HEK293 (cell line): ENCODE measurements around the gene TGIF1.

Experiments used
- CTCF ChIA-PET: fragments of 350-600 bp; formaldehyde crosslinking; extraction: SDS; loops from one replicate; lab custom pipeline; 2021; ENCODE audit warnings: antibody characterized with exemption; lab: Yijun Ruan, JAX
- POLR2A ChIA-PET: fragments of 300-600 bp; formaldehyde crosslinking; extraction: SDS; loops from one replicate; lab custom pipeline; 2020; ENCODE audit warnings: antibody characterized with exemption, inconsistent platforms; lab: Yijun Ruan, JAX
- H3K27ac ChIP-seq: fragments of 200-500 bp; sonication (Bioruptor generic); 2 replicates; pipeline ENCODE4 v1.5.1; 2014; ENCODE audit warnings: low read depth, low read length, control low read depth, inconsistent platforms; ENCODE audit errors: extremely low read depth
- H3K36me3 ChIP-seq, 2 experiments: fragments of 200-500 bp in 1 of 2; sonication (Bioruptor generic) in 1 of 2; 1 replicate in 1 of 2; 2 replicates in 1 of 2; pipeline ENCODE4 v1.5.1; 2014 to 2017; ENCODE audit warnings: inconsistent platforms in 2 of 2, low read length in 2 of 2; ENCODE audit not compliant: control insufficient read depth in 2 of 2, insufficient read depth in 1 of 2
- H3K4me1 ChIP-seq: fragments of 200-500 bp; sonication (Bioruptor generic); 2 replicates; pipeline ENCODE4 v1.5.1; 2014; ENCODE audit warnings: mild to moderate bottlenecking, low read length, inconsistent platforms; ENCODE audit not compliant: control insufficient read depth, insufficient read depth
- H3K4me3 ChIP-seq: 2 replicates; pipeline ENCODE4 v1.5.1; 2011; ENCODE audit warnings: low read depth, mild to moderate bottlenecking, control low read depth, low read length, moderate library complexity
- H3K9me3 ChIP-seq: fragments of 200-500 bp; sonication (Bioruptor generic); 2 replicates; pipeline ENCODE4 v1.5.1; 2014; ENCODE audit warnings: low read depth, low read length, inconsistent platforms; ENCODE audit not compliant: control insufficient read depth, insufficient read depth
- KLF16 ChIP-seq: fragments of 450-650 bp; formaldehyde crosslinking; IDR thresholded peaks from 2 replicates; pipeline ENCODE4 v1.5.1; 2017; ENCODE audit warnings: missing biosample characterization, missing genetic modification characterization
- OVOL3 ChIP-seq: fragments of 450-650 bp; formaldehyde crosslinking; IDR thresholded peaks from 2 replicates; pipeline ENCODE4 v1.5.1; 2016; ENCODE audit warnings: missing biosample characterization, missing genetic modification characterization
- YY2 ChIP-seq: fragments of 450-650 bp; formaldehyde crosslinking; IDR thresholded peaks from 2 replicates; pipeline ENCODE4 v1.5.1; 2016; ENCODE audit warnings: missing biosample characterization, missing genetic modification characterization
- ZNF112 ChIP-seq: fragments of 450-650 bp; formaldehyde crosslinking; IDR thresholded peaks from 2 replicates; pipeline ENCODE4 v1.5.0; 2017; ENCODE audit warnings: missing biosample characterization, missing genetic modification characterization
- ZNF133 ChIP-seq: fragments of 450-650 bp; formaldehyde crosslinking; IDR thresholded peaks from 2 replicates; pipeline ENCODE4 v1.5.1; 2016; ENCODE audit warnings: missing biosample characterization, missing genetic modification characterization
- ZNF155 ChIP-seq: fragments of 450-650 bp; formaldehyde crosslinking; IDR thresholded peaks from 2 replicates; pipeline ENCODE4 v1.5.1; 2016; ENCODE audit warnings: missing biosample characterization, missing genetic modification characterization
- ZNF335 ChIP-seq: fragments of 450-650 bp; formaldehyde crosslinking; conservative IDR thresholded peaks from 2 replicates; pipeline ENCODE4 v1.5.1; 2016; ENCODE audit warnings: missing biosample characterization, missing genetic modification characterization
- ZNF350 ChIP-seq: fragments of 450-650 bp; formaldehyde crosslinking; IDR thresholded peaks from 2 replicates; pipeline ENCODE4 v1.5.0; 2017; ENCODE audit warnings: missing biosample characterization, mild to moderate bottlenecking, missing genetic modification characterization
- ZNF354C ChIP-seq: fragments of 450-650 bp; formaldehyde crosslinking; IDR thresholded peaks from 2 replicates; pipeline ENCODE4 v1.5.1; 2016; ENCODE audit warnings: missing biosample characterization, missing genetic modification characterization, low read depth, borderline replicate concordance
- ZNF433 ChIP-seq: fragments of 450-650 bp; formaldehyde crosslinking; IDR thresholded peaks from 2 replicates; pipeline ENCODE4 v1.5.1; 2016; ENCODE audit warnings: missing biosample characterization, missing genetic modification characterization, low read depth
- ZNF48 ChIP-seq: fragments of 450-650 bp; formaldehyde crosslinking; IDR thresholded peaks from 2 replicates; pipeline ENCODE4 v1.5.1; 2016; ENCODE audit warnings: missing biosample characterization, missing genetic modification characterization
- ZNF501 ChIP-seq: fragments of 450-650 bp; formaldehyde crosslinking; IDR thresholded peaks from 2 replicates; pipeline ENCODE4 v1.5.1; 2016; ENCODE audit warnings: missing biosample characterization, missing genetic modification characterization
- ZNF555 ChIP-seq: fragments of 450-650 bp; formaldehyde crosslinking; conservative IDR thresholded peaks from 2 replicates; pipeline ENCODE4 v1.5.1; 2017; ENCODE audit warnings: missing biosample characterization, mild to moderate bottlenecking, missing genetic modification characterization, inconsistent platforms
- ZNF677 ChIP-seq: fragments of 450-650 bp; IDR thresholded peaks from 2 replicates; pipeline ENCODE4 v1.5.0; 2018; ENCODE audit warnings: missing biosample characterization, mild to moderate bottlenecking, missing genetic modification characterization, moderate library complexity
- ZNF707 ChIP-seq: fragments of 450-650 bp; formaldehyde crosslinking; IDR thresholded peaks from 2 replicates; pipeline ENCODE4 v1.5.1; 2016; ENCODE audit warnings: missing biosample characterization, missing genetic modification characterization
- ZXDB ChIP-seq: fragments of 450-650 bp; formaldehyde crosslinking; IDR thresholded peaks from 2 replicates; pipeline ENCODE4 v1.5.1; 2016; ENCODE audit warnings: missing biosample characterization, missing genetic modification characterization
- TF ChIP-seq, protein P1 (sequence below): fragments of 450-650 bp; formaldehyde crosslinking; IDR thresholded peaks from 2 replicates; pipeline ENCODE4 v1.5.1; 2016; ENCODE audit warnings: missing biosample characterization, missing genetic modification characterization
- TF ChIP-seq, protein P2 (sequence below): fragments of 450-650 bp; formaldehyde crosslinking; IDR thresholded peaks from 2 replicates; pipeline ENCODE4 v1.5.1; 2017; ENCODE audit warnings: missing biosample characterization, missing genetic modification characterization
- TF ChIP-seq, protein P3 (sequence below): fragments of 450-650 bp; formaldehyde crosslinking; IDR thresholded peaks from 2 replicates; pipeline ENCODE4 v1.5.1; 2016; ENCODE audit warnings: missing biosample characterization, missing genetic modification characterization
- TF ChIP-seq, protein P4 (sequence below): fragments of 450-650 bp; formaldehyde crosslinking; IDR thresholded peaks from 2 replicates; pipeline ENCODE4 v1.5.1; 2016; ENCODE audit warnings: missing biosample characterization, missing genetic modification characterization, borderline replicate concordance
- TF ChIP-seq, protein P5 (sequence below): fragments of 450-650 bp; formaldehyde crosslinking; IDR thresholded peaks from 2 replicates; pipeline ENCODE4 v1.5.1; 2016; ENCODE audit warnings: missing biosample characterization, missing genetic modification characterization

TGIF1 gene

DNA sequence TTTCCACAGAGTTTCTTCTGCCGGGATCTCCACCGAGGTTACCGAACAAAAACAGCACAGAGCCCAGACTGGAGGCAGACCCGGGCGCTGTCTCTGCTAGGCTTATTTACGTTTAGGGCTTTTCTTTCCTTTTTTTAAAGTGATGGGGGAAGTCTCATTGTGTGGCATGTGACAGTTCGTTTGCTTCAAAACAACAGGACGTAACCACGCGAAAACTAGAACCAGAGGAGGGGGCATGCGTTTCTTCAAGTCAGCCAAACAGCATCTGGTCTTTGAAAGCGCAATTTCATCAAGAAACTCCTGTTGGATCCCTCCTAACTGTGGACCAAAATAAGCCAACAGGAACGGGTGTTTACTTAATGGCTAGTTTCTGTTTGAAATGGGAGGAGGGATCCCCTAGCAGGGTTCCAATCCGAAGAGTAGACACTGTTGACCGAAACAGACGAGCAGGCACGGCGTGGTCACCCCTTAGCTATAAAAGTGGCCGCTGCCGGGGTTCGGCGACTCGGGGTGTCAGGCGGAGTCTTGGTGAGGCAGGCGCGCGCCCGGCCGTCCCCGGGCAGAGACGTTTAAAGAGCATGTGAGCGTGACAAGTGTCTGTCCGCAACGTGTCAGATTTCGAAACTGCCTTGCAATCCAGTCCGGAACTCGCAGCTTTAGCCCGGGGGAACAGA is 997 bp upstream of the TGIF1 start:
- ChIA-PET POLR2A (interaction anchor here (1.0 to 4.0 kb wide), 12 partner anchors 15 to 201 kb away, joined by 3 to 31 read pairs (median 8); partner anchors contain the start of gene MYL12A), CTCF (interaction anchor here (0.6 to 3.4 kb wide), 4 partner anchors 126 to 217 kb away, joined by 3 to 18 read pairs (median 3); no protein-coding TSS in a partner anchor)
- Histone ChIP-seq H3K9me3 (no peaks in the 10 kb centered on the region), H3K4me3 (peak overlapping the region; percentile 56), H3K27ac (peak overlapping the region; percentile 98), H3K36me3 (no peaks in the 10 kb centered on the region), H3K4me1 (peaks cover 5% of the 10 kb centered on the region)
- TF ChIP-seq, protein P1, sequence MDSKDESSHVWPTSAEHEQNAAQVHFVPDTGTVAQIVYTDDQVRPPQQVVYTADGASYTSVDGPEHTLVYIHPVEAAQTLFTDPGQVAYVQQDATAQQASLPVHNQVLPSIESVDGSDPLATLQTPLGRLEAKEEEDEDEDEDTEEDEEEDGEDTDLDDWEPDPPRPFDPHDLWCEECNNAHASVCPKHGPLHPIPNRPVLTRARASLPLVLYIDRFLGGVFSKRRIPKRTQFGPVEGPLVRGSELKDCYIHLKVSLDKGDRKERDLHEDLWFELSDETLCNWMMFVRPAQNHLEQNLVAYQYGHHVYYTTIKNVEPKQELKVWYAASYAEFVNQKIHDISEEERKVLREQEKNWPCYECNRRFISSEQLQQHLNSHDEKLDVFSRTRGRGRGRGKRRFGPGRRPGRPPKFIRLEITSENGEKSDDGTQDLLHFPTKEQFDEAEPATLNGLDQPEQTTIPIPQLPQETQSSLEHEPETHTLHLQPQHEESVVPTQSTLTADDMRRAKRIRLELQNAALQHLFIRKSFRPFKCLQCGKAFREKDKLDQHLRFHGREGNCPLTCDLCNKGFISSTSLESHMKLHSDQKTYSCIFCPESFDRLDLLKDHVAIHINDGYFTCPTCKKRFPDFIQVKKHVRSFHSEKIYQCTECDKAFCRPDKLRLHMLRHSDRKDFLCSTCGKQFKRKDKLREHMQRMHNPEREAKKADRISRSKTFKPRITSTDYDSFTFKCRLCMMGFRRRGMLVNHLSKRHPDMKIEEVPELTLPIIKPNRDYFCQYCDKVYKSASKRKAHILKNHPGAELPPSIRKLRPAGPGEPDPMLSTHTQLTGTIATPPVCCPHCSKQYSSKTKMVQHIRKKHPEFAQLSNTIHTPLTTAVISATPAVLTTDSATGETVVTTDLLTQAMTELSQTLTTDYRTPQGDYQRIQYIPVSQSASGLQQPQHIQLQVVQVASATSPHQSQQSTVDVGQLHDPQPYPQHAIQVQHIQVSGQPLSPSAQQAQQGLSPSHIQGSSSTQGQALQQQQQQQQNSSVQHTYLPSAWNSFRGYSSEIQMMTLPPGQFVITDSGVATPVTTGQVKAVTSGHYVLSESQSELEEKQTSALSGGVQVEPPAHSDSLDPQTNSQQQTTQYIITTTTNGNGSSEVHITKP (tag by site-specific recombination): peak; percentile 98
- TF ChIP-seq ZNF354C (tag by site-specific recombination) (no peak), YY2 (no peak), ZNF555 (tag by site-specific recombination) (no peak), ZNF335 (tag by site-specific recombination) (peak; percentile 96), ZNF155 (no peak), ZNF350 (no peak), ZNF501 (tag by site-specific recombination) (no peak), ZNF707 (tag by site-specific recombination) (no peak), ZNF48 (no peak), ZNF133 (no peak), ZNF112 (tag by site-specific recombination) (no peak), ZNF433 (tag by site-specific recombination) (no peak), KLF16 (tag by site-specific recombination) (no peak), OVOL3 (tag by site-specific recombination) (no peak), ZNF677 (tag by site-specific recombination) (no peak), ZXDB (tag by site-specific recombination) (no peak; the same call in 1 of the 2 replicates)
- TF ChIP-seq, protein P2, sequence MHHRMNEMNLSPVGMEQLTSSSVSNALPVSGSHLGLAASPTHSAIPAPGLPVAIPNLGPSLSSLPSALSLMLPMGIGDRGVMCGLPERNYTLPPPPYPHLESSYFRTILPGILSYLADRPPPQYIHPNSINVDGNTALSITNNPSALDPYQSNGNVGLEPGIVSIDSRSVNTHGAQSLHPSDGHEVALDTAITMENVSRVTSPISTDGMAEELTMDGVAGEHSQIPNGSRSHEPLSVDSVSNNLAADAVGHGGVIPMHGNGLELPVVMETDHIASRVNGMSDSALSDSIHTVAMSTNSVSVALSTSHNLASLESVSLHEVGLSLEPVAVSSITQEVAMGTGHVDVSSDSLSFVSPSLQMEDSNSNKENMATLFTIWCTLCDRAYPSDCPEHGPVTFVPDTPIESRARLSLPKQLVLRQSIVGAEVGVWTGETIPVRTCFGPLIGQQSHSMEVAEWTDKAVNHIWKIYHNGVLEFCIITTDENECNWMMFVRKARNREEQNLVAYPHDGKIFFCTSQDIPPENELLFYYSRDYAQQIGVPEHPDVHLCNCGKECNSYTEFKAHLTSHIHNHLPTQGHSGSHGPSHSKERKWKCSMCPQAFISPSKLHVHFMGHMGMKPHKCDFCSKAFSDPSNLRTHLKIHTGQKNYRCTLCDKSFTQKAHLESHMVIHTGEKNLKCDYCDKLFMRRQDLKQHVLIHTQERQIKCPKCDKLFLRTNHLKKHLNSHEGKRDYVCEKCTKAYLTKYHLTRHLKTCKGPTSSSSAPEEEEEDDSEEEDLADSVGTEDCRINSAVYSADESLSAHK (tag by site-specific recombination): peak; percentile 83
- TF ChIP-seq, protein P3, sequence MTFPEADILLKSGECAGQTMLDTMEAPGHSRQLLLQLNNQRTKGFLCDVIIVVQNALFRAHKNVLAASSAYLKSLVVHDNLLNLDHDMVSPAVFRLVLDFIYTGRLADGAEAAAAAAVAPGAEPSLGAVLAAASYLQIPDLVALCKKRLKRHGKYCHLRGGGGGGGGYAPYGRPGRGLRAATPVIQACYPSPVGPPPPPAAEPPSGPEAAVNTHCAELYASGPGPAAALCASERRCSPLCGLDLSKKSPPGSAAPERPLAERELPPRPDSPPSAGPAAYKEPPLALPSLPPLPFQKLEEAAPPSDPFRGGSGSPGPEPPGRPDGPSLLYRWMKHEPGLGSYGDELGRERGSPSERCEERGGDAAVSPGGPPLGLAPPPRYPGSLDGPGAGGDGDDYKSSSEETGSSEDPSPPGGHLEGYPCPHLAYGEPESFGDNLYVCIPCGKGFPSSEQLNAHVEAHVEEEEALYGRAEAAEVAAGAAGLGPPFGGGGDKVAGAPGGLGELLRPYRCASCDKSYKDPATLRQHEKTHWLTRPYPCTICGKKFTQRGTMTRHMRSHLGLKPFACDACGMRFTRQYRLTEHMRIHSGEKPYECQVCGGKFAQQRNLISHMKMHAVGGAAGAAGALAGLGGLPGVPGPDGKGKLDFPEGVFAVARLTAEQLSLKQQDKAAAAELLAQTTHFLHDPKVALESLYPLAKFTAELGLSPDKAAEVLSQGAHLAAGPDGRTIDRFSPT (tag by site-specific recombination): no peak
- TF ChIP-seq, protein P4, sequence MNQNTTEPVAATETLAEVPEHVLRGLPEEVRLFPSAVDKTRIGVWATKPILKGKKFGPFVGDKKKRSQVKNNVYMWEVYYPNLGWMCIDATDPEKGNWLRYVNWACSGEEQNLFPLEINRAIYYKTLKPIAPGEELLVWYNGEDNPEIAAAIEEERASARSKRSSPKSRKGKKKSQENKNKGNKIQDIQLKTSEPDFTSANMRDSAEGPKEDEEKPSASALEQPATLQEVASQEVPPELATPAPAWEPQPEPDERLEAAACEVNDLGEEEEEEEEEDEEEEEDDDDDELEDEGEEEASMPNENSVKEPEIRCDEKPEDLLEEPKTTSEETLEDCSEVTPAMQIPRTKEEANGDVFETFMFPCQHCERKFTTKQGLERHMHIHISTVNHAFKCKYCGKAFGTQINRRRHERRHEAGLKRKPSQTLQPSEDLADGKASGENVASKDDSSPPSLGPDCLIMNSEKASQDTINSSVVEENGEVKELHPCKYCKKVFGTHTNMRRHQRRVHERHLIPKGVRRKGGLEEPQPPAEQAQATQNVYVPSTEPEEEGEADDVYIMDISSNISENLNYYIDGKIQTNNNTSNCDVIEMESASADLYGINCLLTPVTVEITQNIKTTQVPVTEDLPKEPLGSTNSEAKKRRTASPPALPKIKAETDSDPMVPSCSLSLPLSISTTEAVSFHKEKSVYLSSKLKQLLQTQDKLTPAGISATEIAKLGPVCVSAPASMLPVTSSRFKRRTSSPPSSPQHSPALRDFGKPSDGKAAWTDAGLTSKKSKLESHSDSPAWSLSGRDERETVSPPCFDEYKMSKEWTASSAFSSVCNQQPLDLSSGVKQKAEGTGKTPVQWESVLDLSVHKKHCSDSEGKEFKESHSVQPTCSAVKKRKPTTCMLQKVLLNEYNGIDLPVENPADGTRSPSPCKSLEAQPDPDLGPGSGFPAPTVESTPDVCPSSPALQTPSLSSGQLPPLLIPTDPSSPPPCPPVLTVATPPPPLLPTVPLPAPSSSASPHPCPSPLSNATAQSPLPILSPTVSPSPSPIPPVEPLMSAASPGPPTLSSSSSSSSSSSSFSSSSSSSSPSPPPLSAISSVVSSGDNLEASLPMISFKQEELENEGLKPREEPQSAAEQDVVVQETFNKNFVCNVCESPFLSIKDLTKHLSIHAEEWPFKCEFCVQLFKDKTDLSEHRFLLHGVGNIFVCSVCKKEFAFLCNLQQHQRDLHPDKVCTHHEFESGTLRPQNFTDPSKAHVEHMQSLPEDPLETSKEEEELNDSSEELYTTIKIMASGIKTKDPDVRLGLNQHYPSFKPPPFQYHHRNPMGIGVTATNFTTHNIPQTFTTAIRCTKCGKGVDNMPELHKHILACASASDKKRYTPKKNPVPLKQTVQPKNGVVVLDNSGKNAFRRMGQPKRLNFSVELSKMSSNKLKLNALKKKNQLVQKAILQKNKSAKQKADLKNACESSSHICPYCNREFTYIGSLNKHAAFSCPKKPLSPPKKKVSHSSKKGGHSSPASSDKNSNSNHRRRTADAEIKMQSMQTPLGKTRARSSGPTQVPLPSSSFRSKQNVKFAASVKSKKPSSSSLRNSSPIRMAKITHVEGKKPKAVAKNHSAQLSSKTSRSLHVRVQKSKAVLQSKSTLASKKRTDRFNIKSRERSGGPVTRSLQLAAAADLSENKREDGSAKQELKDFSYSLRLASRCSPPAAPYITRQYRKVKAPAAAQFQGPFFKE (tag by site-specific recombination): no peak
- TF ChIP-seq, protein P5, sequence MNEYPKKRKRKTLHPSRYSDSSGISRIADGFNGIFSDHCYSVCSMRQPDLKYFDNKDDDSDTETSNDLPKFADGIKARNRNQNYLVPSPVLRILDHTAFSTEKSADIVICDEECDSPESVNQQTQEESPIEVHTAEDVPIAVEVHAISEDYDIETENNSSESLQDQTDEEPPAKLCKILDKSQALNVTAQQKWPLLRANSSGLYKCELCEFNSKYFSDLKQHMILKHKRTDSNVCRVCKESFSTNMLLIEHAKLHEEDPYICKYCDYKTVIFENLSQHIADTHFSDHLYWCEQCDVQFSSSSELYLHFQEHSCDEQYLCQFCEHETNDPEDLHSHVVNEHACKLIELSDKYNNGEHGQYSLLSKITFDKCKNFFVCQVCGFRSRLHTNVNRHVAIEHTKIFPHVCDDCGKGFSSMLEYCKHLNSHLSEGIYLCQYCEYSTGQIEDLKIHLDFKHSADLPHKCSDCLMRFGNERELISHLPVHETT (tag by site-specific recombination): no peak
